ENCODE data around the gene MYCT1.
"Not testable (repeated sequence)": the region's sequence is repeated elsewhere in the genome, so short reads cannot be mapped to it uniquely, and the experiment has no call there.

Gene MYCT1

DNA sequence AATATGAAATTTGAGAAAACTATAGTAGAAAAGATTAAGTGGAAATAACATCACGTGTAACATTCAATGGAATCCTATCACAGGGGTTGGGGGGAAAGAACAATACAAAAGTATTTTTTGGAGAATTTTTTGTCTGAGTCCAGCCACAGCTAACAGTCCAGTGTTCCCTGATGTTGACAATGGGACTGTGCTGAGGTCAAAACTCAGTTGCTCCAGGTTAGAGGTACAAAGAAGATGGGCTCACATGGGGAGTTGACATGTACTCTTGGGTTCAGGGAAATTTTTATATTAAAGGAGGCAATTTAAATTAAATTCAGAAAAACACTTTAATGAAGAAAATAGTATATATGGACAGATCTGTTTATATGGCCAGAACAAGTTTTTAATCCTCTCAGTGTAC lies 995 bp downstream of the MYCT1 start:
- H3K4me3 ChIP-seq (ENCODE audit: low read depth, low read length): no peak overlapping the region
- TF ChIP-seq, protein P1, sequence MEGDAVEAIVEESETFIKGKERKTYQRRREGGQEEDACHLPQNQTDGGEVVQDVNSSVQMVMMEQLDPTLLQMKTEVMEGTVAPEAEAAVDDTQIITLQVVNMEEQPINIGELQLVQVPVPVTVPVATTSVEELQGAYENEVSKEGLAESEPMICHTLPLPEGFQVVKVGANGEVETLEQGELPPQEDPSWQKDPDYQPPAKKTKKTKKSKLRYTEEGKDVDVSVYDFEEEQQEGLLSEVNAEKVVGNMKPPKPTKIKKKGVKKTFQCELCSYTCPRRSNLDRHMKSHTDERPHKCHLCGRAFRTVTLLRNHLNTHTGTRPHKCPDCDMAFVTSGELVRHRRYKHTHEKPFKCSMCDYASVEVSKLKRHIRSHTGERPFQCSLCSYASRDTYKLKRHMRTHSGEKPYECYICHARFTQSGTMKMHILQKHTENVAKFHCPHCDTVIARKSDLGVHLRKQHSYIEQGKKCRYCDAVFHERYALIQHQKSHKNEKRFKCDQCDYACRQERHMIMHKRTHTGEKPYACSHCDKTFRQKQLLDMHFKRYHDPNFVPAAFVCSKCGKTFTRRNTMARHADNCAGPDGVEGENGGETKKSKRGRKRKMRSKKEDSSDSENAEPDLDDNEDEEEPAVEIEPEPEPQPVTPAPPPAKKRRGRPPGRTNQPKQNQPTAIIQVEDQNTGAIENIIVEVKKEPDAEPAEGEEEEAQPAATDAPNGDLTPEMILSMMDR (IDR thresholded peaks at IDR 0.05; ENCODE audit: low read depth, low read length): no peak

DNA sequence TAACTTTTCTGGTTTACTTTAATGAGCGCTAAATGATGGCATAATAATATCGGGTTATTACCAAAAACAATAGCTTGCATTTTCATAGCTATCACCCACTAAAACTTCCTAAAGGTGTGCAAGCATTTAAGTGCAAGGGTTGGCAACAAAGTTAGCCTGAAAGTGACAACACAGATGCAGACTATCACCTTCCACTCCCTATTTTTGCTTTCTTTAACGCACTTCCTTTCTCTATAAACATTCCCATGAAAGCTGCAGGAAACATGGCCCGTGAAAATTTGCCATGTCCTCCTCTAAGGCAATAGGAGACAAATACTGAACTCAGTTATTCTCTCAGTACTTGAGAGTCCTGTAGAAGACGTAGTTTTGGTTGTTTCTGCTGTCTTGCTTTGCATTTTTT lies 2.7 kb downstream of the MYCT1 start:
- TF ChIP-seq, protein P1 (IDR thresholded peaks at IDR 0.05; ENCODE audit: low read depth, low read length): no peak
- H3K4me3 ChIP-seq (ENCODE audit: low read depth, low read length): no peak overlapping the region

DNA sequence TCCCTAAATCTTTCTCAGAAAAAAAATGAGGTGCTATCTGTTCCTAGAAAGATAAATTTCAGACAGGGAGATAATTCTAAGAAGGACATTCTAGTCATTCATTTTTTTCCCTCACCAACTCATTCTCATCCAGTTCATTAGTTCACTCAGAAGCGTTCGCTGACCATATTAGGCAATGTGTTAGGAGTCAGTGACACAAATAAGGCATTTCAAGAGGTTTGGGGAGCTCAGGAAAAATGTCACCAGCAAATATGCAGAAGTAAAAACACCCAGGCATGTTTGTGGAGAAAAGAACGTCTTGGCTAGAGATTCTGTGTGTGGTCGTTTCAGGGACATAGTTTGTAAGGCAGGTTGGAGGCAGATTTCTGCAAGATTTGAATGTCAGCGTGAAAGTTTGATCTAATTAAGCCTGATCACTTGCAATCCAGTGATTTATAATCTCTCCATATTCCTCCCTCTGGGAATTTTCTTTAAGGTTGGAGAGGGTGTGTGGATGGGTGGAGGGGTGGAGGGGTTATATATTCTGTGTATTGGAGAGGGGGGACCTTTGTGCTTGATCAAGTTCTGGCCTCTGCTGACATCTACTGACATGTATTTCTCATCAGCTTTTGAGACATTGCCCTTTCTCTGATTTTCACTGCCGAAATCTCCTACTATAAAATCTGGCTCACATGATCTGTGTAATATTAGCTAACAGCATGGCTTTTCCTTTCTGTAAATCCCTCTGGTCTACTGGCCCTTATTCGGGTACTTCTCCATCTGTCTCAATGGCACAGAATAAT lies 3.6 kb downstream of the MYCT1 start:
- no peak overlapping the region for H3K4me3 ChIP-seq (ENCODE audit: low read depth, low read length)
- TF ChIP-seq, protein P1 (IDR thresholded peaks at IDR 0.05; ENCODE audit: low read depth, low read length): no peak

DNA sequence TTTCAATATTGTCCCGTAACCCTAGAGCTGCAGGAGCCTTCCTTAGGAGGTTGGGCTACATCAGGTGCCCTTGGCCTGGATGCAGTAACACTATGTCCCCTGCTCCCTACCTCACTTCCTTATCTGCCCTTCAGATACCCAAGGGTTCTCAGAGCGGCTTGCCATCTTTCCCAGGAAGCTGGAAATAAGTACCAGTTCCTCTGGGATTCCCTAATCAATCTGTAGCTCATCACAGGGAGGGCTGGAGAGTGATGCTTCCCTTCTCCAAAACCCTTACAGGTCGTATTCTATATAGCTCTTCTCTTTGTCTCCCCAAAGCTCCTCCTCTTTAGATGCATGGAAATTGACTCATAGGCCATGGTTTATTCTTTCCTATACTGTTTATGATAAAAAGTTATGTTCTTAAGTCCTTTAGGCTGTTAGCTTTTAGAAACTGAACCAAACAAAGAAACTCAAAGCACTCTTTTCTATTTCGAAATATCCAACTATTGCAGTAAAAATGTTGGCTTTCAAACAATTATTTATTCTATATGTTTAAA lies 4.2 kb downstream of the MYCT1 start:
- TF ChIP-seq, protein P1 (IDR thresholded peaks at IDR 0.05; ENCODE audit: low read depth, low read length): no peak
- no peak overlapping the region for H3K4me3 ChIP-seq (ENCODE audit: low read depth, low read length)

DNA sequence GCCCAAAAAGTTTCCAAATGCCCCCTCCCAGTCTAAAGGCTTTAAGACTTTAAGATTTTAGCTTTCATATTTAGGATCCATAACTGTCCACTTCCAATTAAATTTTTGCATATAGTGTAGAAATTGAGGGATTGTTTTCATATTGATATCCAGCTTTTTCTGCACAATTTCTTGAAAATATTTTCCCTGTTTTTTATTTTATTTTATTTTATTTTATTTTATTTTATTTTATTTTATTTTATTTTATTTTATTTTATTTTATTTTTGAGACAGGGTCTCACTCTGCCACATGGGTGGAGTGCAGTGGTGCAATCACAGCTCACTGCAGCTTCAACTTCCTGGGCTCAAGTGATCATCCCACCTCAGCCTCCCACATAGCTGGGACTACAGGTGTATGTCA lies 6.1 kb downstream of the MYCT1 start:
- not testable (repeated sequence) for H3K4me3 ChIP-seq (ENCODE audit: low read depth, low read length)

DNA sequence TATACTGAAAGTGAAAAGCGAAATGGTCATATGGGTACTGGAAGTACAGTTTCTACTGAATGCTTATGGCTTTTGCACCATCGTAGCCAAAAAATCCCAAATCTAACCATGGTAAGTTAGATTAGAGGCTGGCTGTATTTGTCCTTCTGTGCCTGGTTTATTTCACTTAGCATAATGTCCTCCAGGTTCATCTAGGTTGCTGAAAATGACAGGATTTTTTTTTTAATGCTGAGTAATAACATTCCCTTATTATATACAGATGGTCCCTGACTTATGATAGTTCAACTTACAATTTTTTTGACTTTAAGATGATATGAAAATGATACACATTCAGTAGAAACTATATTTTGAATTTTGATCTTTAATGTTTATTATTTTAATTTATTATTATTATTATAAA lies 7.6 kb downstream of the MYCT1 start:
- no peak overlapping the region for H3K4me3 ChIP-seq (ENCODE audit: low read depth, low read length)
- TF ChIP-seq, protein P1 (IDR thresholded peaks at IDR 0.05; ENCODE audit: low read depth, low read length): no peak

DNA sequence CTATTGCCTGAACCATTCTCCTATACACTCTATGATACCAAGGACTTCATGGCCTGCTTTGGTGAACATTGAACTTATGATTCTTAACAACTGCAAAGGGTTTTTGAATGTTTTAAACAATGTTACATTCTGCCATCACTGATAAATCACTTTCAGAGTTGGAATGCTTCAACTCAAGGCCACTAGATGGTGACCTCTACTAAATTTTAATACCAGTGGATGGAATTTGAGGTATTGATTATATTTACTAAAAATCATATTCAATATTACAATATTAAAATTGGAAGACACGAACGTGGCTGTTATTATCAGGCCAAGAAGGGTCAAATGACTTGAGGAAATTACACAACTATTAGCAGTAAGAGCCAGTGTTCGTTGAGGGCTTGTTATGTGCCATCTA lies 18.6 kb downstream of the MYCT1 start:
- no peak overlapping the region for H3K4me3 ChIP-seq (ENCODE audit: low read depth, low read length)
- TF ChIP-seq, protein P1 (IDR thresholded peaks at IDR 0.05; ENCODE audit: low read depth, low read length): no peak
